ENCODE data around the gene HDAC5.
A peak's percentile ranks its signal among the peaks of the same experiment; 100 is the strongest.

HDAC5 gene

DNA sequence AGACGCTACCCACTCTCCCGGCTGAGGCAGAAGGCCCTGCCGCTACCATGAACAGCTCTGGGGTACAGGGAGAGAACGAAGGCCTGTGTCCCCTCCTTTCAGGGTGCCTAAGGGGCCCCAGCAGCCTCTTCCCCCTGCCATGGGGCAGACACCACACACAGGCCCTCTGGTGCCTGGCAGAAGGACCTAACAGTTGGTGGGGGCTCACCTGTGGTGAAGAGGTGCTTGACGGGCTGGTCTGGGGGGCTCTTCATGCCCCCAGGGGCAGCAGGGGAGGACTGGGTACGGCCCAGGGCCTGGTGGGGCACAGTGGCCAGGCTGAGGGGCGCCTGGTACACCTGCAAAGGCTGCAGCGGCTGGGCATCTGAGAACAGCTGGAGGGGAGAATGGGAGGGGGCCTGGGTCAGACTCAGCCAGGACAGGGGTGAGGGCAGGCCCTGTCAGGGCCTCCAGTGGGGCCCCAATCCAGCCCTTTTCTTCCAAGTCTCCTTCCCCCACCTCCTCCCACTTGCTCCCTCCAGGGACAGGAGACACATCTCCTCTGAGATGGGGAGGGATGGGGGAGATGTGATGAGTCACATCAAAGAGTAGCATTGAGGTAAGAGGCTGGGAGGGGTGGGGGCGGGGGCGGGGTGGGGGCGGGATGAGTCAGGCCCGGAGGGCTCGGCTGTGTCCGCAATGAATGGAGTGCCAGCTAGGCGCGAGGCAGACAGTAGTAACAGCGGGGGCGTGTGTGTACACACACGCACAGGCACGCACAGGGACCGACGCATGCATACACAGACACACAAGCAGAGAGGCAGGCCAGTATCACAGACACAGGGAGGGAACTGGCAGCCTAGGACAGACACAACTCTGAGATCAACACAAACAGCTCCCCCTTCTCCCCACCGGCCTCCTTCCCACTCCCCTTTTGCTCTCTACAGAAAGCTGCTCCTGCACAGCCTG lies 36.8 kb downstream of the HDAC5 start:
- peak; percentile 74 for DNase-seq

DNA sequence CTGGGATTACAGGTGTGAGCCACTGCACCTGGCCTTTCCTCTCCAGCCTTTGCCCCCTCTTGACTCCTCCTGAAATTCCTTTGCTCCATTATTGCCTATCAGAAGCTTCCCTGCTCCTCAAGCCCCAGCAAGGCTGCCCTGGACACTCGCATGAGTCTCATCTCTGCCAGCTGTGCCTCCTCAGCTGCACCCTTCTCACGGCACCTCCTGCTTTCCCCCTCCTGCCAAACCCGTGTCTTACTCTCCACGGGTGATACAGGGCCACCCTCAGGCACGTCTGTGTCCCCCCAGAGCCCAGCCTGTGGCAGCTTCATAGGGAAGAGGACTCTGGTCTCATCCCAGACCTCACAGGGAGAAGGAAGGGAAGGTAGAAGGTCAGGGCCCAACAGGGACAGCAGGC lies 37.5 kb downstream of the HDAC5 start:
- DNase-seq: no peak

DNA sequence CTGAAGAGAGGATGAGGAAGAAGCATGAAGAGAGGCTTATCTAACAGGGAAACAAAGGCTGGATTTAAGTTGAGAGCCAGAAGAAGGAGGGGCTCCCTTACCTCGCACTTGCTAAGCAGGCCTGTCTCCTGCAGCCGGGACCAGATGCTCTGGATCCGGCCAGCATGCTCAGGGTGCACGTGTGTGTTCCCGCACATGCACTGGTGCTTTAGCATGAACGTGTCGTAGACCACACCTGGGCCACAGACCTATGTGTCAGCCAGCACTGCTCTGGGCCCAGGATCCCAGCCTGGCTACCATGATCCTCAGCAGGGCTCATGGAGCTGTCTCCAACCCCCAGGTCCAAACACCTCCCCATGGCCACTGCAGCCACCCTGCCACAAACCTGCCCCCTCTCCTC lies 38.5 kb downstream of the HDAC5 start:
- DNase-seq: no peak

GRCh38 chr17:44084131-44084538 lies 39.3 kb downstream of the HDAC5 start:
- peak; percentile 47 for DNase-seq

DNA sequence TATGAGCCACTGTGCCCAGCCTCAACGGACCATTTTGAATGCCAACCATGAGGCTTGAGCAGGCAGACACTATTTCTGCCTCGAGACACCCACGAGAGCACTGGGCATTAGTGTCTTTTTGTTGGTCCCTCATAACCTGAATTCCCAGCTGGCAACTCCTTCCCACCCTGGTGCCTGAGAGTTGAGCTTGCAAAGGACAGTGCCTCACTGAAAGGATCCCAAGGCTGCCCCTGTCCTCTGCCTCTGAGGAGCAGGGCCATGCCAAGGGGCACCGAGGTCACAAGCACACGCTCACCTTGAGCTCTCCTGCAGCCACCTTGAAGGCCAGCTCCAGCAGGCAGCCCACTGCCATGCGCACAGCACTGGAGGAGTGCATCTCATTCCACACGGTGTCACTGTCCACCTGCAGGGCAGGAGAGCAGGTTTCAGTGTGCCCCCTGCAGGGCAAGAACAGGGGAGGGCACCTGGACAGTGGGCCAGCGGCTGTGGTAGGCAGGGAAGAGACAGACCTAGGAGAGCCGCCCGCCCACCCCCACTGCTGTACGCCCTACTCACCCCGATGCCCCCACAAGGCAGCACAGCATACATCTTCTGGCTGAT lies 40.1 kb downstream of the HDAC5 start:
- no peak for DNase-seq

- DNase-seq: no peak
Measured at GRCh38 chr17:44082256-44082927, 41.0 kb downstream of the HDAC5 start.

- no peak for DNase-seq
Measured at GRCh38 chr17:44081681-44082080, 41.8 kb downstream of the HDAC5 start.

DNA sequence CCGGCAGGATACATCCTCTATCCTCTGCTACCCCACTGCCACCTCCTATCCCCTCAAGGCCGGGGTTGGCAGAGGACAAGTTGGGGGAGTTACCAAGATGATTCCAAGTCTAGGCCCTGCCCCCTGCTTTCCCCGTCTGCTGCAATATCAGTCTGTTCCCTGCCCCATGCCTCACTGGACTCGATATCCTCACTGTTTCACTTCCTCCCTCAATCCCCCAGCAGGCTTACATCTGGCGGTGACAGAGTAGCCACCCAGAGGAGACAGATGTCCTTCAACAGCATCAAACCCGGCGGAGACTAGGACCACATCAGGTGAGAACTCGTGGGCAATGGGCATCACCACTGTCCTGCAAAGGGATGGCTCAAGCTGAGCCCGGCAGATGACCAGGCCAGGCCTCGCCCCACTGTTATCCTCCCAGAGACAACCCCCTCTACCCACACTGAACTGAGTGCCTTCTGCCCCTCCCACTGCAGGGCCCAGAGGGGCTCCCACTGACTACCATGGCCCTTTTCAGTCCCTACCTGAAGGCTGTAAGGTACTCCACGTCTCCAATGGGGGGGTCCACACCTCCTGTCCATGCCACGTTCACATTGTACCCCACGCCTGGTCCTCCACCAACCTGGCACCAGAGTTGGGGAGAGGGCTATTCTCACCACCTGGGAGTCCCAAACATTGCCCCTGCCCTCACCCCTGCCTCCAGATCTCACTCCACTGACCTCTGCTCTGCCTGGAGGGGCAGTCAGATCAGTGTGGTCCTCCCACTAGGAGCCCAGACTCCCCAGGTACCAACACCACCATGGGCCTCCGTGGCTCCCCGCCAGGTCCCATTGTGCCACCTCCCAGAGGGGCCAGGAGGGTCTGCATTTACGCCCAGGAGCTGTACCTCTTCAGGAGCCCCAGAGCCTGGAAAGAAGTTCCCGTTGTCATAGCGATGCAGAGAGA lies 43.3 kb downstream of the HDAC5 start:
- DNase-seq: no peak

- DNase-seq: no peak
Measured at GRCh38 chr17:44078412-44078811, 45.0 kb downstream of the HDAC5 start.

DNA sequence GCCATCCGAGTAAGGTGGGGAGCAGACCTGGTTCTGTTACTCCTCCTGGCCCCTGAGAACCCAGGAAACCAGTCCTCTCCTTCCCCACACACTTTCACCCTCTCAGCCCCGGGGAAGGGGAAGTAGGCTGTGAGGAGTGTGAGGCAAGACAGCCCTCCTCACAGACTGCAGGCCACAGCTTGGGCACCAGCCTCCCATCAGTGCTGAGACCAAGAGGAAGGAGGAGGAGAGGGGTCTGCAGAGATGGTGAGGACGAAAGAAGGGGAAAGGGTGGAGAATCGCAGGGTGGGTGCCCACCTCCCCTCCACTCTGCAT lies 45.9 kb downstream of the HDAC5 start:
- no peak for DNase-seq

- no peak for DNase-seq
Measured at GRCh38 chr17:44076716-44077594, 46.5 kb downstream of the HDAC5 start.

- no peak for DNase-seq
Measured at GRCh38 chr17:44075598-44076293, 47.7 kb downstream of the HDAC5 start.

DNA sequence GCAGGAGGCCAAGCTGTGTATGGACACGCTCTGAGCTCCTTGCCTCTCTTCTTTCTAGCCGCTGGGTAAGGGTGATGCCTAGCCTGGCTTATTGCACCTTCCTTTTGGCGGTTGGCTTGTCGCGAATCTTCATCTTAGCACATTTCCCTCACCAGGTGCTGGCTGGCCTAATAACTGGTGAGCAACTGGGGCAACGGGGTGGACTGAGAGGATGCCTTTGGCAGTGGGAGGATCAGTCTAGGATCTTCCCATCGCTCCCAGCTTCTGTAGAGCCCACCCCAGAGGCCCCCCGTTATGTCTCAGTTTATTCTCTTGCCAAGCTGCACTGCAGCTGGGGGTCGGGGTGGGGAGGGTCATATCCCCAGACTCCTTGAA lies 48.5 kb downstream of the HDAC5 start:
- DNase-seq: no peak

GRCh38 chr17:44074231-44074910 lies 49.1 kb downstream of the HDAC5 start:
- DNase-seq: no peak

- DNase-seq: no peak
Measured at GRCh38 chr17:44071772-44072171, 51.7 kb downstream of the HDAC5 start.

- peak; percentile 70 for DNase-seq
Measured at GRCh38 chr17:44071198-44071520, 52.3 kb downstream of the HDAC5 start.

- peak; percentile 77 for DNase-seq
Measured at GRCh38 chr17:44070455-44071197, 52.8 kb downstream of the HDAC5 start, which contains the start of gene G6PC3. TSS of gene G6PC3 (plus strand) at chr17:44070735. CDS start at chr17:44070966, 231 bp downstream.

DNA sequence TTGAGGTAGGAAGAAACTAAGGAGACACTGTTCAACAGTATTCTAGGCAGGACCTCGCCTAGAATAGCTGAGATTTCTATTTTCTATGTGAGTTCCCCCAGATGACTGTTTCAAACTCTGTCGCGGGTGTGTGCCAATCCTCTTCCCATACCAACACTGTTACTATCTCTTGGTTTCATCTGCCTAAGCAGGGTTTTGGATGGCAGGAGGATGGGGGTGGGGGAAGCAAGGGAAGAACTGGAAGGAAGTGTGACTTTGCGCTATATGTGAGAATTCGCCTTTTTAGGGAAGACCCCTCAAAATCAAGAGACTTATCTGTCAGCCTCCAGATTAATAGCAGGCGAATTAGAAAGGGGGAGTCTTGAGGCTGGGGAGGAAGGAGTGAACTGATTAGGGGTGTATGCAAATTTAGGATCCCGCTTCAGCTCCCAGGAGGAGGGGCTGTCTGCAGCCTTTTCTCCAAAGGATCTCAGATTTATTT lies 53.4 kb downstream of the HDAC5 start:
- no peak for DNase-seq

GRCh38 chr17:44067545-44067940 lies 55.9 kb downstream of the HDAC5 start:
- DNase-seq: no peak

Measured in activated naive CD4-positive, alpha-beta T cell treated with anti-CD3 and anti-CD28 coated beads, Interleukin-2, amount 50 U/mL, for 16 hours (primary cell).